WTC11 (cell line): ENCODE results near the gene SMCR8. TPM values are rescaled to one million over a fixed set of nuclear protein-coding genes. Genes with fewer than 3 reads are reported as not detected.

Source experiments
- ATAC-seq: fragments of 200-7000 bp; cut with Tn5 transposase; 2 replicates; pipeline ENCODE4 v1.10.0; 2021; ENCODE audit warnings: mild to moderate bottlenecking, moderate library complexity
- CTCF ChIA-PET: fragments of 300-600 bp; sonication (Branson Sonifier 250); formaldehyde crosslinking; loops from one replicate; lab custom pipeline; 2021; ENCODE audit warnings: antibody characterized with exemption; lab: Charles Lee
- POLR2A ChIA-PET: fragments of 350-600 bp; sonication (Branson Sonifier 250); formaldehyde crosslinking; loops from one replicate; lab custom pipeline; 2021; ENCODE audit warnings: antibody characterized with exemption; lab: Charles Lee
- DNase-seq: peaks from one replicate; pipeline ENCODE4 v3.0.0; 2021; ENCODE audit warnings: low spot score
- H3K27ac Mint-ChIP-seq: 2 replicates; pipeline ENCODE4 v1.8.0; 2021; ENCODE audit warnings: mixed read lengths
- H3K27me3 Mint-ChIP-seq: 2 replicates; pipeline ENCODE4 v1.8.0; 2021; ENCODE audit warnings: low read depth, mild to moderate bottlenecking, moderate library complexity, mixed read lengths
- H3K36me3 Mint-ChIP-seq: 2 replicates; pipeline ENCODE4 v1.8.0; 2021; ENCODE audit warnings: mixed read lengths
- H3K4me1 Mint-ChIP-seq: 2 replicates; pipeline ENCODE4 v1.8.0; 2022; ENCODE audit warnings: mixed read lengths
- H3K4me3 Mint-ChIP-seq: 2 replicates; pipeline ENCODE4 v1.8.0; 2021; ENCODE audit warnings: mild to moderate bottlenecking, moderate library complexity, mixed read lengths
- H3K9me3 Mint-ChIP-seq: 2 replicates; pipeline ENCODE4 v1.8.0; 2021; ENCODE audit warnings: mixed read lengths
- ELF4 ChIP-seq: sonication (generic); formaldehyde crosslinking; IDR thresholded peaks from 2 replicates; pipeline ENCODE4 v1.8.1; 2022; ENCODE audit warnings: low read depth, mild to moderate bottlenecking, moderate library complexity, missing genetic modification reagents
- FOXK1 ChIP-seq: sonication (generic); formaldehyde crosslinking; IDR thresholded peaks from 2 replicates; pipeline ENCODE4 v1.8.0; 2022; ENCODE audit warnings: mild to moderate bottlenecking, moderate library complexity, missing genetic modification reagents
- GRHL2 ChIP-seq: fragments of 250-450 bp; sonication (Bioruptor Pico); IDR thresholded peaks from 2 replicates; pipeline ENCODE4 v1.8.0; 2022; ENCODE audit warnings: mild to moderate bottlenecking, moderate library complexity; ENCODE audit not compliant: insufficient replicate concordance, severe bottlenecking
- IRF2 ChIP-seq: sonication (generic); formaldehyde crosslinking; IDR thresholded peaks from 2 replicates; pipeline ENCODE4 v1.8.0; 2022; ENCODE audit warnings: low read depth, missing genetic modification reagents, borderline replicate concordance
- JAZF1 ChIP-seq: fragments of 250-450 bp; sonication (Bioruptor Pico); IDR thresholded peaks from 2 replicates; pipeline ENCODE4 v1.9.0; 2021; ENCODE audit warnings: moderate library complexity, mild to moderate bottlenecking, inconsistent platforms
- MXD4 ChIP-seq: fragments of 250-450 bp; sonication (Bioruptor Pico); IDR thresholded peaks from 2 replicates; pipeline ENCODE4 v1.8.0; 2021; ENCODE audit warnings: mild to moderate bottlenecking, moderate library complexity, borderline replicate concordance
- NR2C2 ChIP-seq: sonication (generic); formaldehyde crosslinking; IDR thresholded peaks from 2 replicates; pipeline ENCODE4 v1.8.0; 2022; ENCODE audit warnings: mild to moderate bottlenecking, missing genetic modification reagents
- OVOL2 ChIP-seq: fragments of 250-450 bp; sonication (Bioruptor Pico); IDR thresholded peaks from 2 replicates; pipeline ENCODE4 v1.9.0; 2021; ENCODE audit warnings: mild to moderate bottlenecking, borderline replicate concordance
- RORB ChIP-seq: fragments of 250-450 bp; sonication (Bioruptor Pico); IDR thresholded peaks from 2 replicates; pipeline ENCODE4 v1.9.0; 2021; ENCODE audit warnings: mild to moderate bottlenecking
- ZNF121 ChIP-seq: sonication (generic); formaldehyde crosslinking; IDR thresholded peaks from 2 replicates; pipeline ENCODE4 v1.8.0; 2023; ENCODE audit warnings: missing genetic modification reagents
- ZNF219 ChIP-seq: sonication (generic); formaldehyde crosslinking; IDR thresholded peaks from 2 replicates; pipeline ENCODE4 v1.8.0; 2023; ENCODE audit warnings: missing genetic modification reagents, mild to moderate bottlenecking, borderline replicate concordance
- ZNF423 ChIP-seq: fragments of 250-450 bp; sonication (Bioruptor Pico); IDR thresholded peaks from 2 replicates; pipeline ENCODE4 v2.1.2; 2022; ENCODE audit warnings: mild to moderate bottlenecking, moderate library complexity
- total RNA-seq: library from RNA; stranded (reverse); gene quantifications from 3 replicates; pipeline ENCODE4 v1.2.3, GENCODE V29; 2021
- TF ChIP-seq, protein P1 (sequence below): sonication (generic); formaldehyde crosslinking; IDR thresholded peaks from 2 replicates; pipeline ENCODE4 v1.8.1; 2023; ENCODE audit warnings: mild to moderate bottlenecking, moderate library complexity, missing genetic modification reagents
- TF ChIP-seq, protein P2 (sequence below): fragments of 250-450 bp; sonication (Bioruptor Pico); IDR thresholded peaks from 2 replicates; pipeline ENCODE4 v2.1.2; 2022; ENCODE audit warnings: mild to moderate bottlenecking, moderate library complexity
- TF ChIP-seq, protein P3 (sequence below): sonication (generic); formaldehyde crosslinking; IDR thresholded peaks from 2 replicates; pipeline ENCODE4 v1.8.1; 2023; ENCODE audit warnings: mild to moderate bottlenecking, missing genetic modification reagents
- TF ChIP-seq, protein P4 (sequence below): fragments of 250-450 bp; sonication (Bioruptor Pico); IDR thresholded peaks from 2 replicates; pipeline ENCODE4 v1.9.0; 2021; ENCODE audit warnings: mild to moderate bottlenecking
- TF ChIP-seq, protein P5 (sequence below): sonication (generic); formaldehyde crosslinking; IDR thresholded peaks from 2 replicates; pipeline ENCODE4 v1.8.1; 2023; ENCODE audit warnings: mild to moderate bottlenecking, missing genetic modification reagents, moderate library complexity

SMCR8 gene
- total RNA-seq, 1 experiment from 2014 or later = 19.1 TPM

DNA sequence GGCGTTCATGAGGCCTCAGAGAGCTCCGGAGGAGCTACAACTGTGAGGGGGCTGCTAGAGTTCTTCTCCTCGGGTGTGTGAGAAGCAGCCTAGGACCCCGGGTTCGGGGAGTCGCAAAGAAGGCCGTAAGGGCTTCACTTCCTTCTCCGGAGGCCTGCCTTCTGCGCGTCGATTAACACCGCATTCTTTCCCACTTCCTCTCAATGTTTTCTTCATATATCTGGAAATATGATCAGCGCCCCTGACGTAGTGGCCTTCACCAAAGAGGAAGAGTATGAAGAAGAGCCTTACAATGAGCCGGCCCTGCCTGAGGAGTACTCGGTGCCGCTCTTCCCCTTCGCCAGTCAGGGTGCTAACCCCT is 449 bp downstream of the SMCR8 start:
- Mint-ChIP-seq H3K27me3 (no peaks in the 10 kb centered on the region; the same call in 1 of the 2 replicates), H3K4me1 (peaks cover 48% of the 10 kb centered on the region), H3K27ac (peak overlapping the region; percentile 100), H3K4me3 (peak overlapping the region; percentile 94), H3K36me3 (peaks cover 29% of the 10 kb centered on the region), H3K9me3 (no peaks in the 10 kb centered on the region)
- ChIA-PET POLR2A (no interaction called here), CTCF (interaction anchor here (1.2 to 1.3 kb wide), 2 partner anchors 9 to 18 kb away, joined by 3 to 4 read pairs; no protein-coding TSS in a partner anchor)
- TF ChIP-seq, protein P1, sequence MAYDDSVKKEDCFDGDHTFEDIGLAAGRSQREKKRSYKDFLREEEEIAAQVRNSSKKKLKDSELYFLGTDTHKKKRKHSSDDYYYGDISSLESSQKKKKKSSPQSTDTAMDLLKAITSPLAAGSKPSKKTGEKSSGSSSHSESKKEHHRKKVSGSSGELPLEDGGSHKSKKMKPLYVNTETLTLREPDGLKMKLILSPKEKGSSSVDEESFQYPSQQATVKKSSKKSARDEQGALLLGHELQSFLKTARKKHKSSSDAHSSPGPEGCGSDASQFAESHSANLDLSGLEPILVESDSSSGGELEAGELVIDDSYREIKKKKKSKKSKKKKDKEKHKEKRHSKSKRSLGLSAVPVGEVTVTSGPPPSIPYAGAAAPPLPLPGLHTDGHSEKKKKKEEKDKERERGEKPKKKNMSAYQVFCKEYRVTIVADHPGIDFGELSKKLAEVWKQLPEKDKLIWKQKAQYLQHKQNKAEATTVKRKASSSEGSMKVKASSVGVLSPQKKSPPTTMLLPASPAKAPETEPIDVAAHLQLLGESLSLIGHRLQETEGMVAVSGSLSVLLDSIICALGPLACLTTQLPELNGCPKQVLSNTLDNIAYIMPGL (CRISPR knock-in tag) = 0 out of 2 replicates have a peak, but pooled peaks have one; percentile 24
- TF ChIP-seq NR2C2 (CRISPR knock-in tag) = no peak
- DNase-seq = no peak
- ATAC-seq = no peak

DNA sequence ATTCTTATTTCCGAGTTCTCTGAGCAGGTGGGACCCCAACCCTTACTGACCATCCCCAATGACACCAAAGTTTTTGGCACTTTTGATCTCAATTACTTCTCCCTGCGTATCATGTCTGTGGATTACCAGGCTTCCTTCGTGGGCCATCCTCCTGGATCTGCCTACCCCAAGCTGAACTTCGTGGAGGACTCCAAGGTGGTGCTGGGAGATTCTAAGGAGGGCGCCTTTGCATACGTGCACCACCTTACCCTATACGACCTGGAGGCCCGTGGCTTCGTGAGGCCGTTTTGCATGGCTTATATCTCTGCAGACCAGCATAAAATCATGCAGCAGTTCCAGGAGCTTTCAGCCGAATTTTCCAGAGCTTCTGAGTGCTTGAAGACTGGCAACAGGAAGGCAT is 868 bp downstream of the SMCR8 start:
- ATAC-seq = no peak
- peak overlapping the region; percentile 94 for H3K4me3 Mint-ChIP-seq
- no peak for TF ChIP-seq GRHL2
- TF ChIP-seq, protein P2, sequence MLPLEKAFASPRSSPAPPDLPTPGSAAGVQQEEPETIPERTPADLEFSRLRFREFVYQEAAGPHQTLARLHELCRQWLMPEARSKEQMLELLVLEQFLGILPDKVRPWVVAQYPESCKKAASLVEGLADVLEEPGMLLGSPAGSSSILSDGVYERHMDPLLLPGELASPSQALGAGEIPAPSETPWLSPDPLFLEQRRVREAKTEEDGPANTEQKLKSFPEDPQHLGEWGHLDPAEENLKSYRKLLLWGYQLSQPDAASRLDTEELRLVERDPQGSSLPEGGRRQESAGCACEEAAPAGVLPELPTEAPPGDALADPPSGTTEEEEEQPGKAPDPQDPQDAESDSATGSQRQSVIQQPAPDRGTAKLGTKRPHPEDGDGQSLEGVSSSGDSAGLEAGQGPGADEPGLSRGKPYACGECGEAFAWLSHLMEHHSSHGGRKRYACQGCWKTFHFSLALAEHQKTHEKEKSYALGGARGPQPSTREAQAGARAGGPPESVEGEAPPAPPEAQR (CRISPR knock-in tag) = no peak
- TF ChIP-seq MXD4 (CRISPR knock-in tag) = no peak
- no peak for TF ChIP-seq ZNF423
- TF ChIP-seq RORB (CRISPR knock-in tag) = no peak
- TF ChIP-seq OVOL2 (CRISPR knock-in tag) = no peak
- TF ChIP-seq, protein P3, sequence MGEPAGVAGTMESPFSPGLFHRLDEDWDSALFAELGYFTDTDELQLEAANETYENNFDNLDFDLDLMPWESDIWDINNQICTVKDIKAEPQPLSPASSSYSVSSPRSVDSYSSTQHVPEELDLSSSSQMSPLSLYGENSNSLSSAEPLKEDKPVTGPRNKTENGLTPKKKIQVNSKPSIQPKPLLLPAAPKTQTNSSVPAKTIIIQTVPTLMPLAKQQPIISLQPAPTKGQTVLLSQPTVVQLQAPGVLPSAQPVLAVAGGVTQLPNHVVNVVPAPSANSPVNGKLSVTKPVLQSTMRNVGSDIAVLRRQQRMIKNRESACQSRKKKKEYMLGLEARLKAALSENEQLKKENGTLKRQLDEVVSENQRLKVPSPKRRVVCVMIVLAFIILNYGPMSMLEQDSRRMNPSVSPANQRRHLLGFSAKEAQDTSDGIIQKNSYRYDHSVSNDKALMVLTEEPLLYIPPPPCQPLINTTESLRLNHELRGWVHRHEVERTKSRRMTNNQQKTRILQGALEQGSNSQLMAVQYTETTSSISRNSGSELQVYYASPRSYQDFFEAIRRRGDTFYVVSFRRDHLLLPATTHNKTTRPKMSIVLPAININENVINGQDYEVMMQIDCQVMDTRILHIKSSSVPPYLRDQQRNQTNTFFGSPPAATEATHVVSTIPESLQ (CRISPR knock-in tag) = no peak
- TF ChIP-seq, all 79 proteins: peak for 0
- Mint-ChIP-seq H3K4me1 (peaks cover 48% of the 10 kb centered on the region), H3K27me3 (no peaks in the 10 kb centered on the region; the same call in 1 of the 2 replicates), H3K36me3 (peaks cover 26% of the 10 kb centered on the region), H3K9me3 (no peaks in the 10 kb centered on the region), H3K27ac (peak overlapping the region; percentile 100)
- DNase-seq = no peak
- ChIA-PET POLR2A (interaction anchor here (0.6 kb wide), 1 partner anchor 376 kb away, joined by 3 read pairs; no protein-coding TSS in a partner anchor), CTCF (interaction anchor here (1.3 kb wide), 1 partner anchor 17 kb away, joined by 3 read pairs; no protein-coding TSS in a partner anchor)

DNA sequence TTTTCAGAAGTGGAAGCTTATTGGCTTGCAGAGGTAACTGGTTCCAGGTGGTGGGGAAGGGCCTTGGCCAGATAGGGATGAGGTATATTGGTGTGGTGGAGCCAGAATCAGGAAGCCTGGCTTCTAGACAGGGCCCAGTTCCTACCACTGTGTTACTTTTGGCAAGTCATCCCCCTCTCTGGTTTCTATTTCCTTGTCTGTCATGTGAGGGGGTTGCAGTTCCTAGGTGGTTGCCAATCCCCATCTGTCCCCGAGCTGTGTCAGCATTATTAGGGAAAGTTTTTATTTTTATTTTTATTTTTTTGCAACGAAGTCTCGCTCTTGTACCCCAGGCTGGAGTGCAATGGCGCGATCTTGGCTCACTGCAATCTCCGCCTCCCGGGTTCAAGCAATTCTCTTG is 3.0 kb downstream of the SMCR8 start:
- Mint-ChIP-seq H3K4me3 (peak overlapping the region; percentile 38; the same call in 1 of the 2 replicates), H3K27me3 (no peaks in the 10 kb centered on the region; the same call in 1 of the 2 replicates), H3K9me3 (no peaks in the 10 kb centered on the region), H3K4me1 (peaks cover 38% of the 10 kb centered on the region)
- no peak for ATAC-seq
- TF ChIP-seq ZNF219 (CRISPR knock-in tag) = no peak
- TF ChIP-seq ELF4 = no peak
- TF ChIP-seq, all 79 proteins: peak for 0
- Mint-ChIP-seq H3K27ac (peak overlapping the region; percentile 32; the same call in 1 of the 2 replicates), H3K36me3 (peaks cover 16% of the 10 kb centered on the region)
- ChIA-PET POLR2A (no interaction called here), CTCF (no interaction called here)
- no peak for DNase-seq

DNA sequence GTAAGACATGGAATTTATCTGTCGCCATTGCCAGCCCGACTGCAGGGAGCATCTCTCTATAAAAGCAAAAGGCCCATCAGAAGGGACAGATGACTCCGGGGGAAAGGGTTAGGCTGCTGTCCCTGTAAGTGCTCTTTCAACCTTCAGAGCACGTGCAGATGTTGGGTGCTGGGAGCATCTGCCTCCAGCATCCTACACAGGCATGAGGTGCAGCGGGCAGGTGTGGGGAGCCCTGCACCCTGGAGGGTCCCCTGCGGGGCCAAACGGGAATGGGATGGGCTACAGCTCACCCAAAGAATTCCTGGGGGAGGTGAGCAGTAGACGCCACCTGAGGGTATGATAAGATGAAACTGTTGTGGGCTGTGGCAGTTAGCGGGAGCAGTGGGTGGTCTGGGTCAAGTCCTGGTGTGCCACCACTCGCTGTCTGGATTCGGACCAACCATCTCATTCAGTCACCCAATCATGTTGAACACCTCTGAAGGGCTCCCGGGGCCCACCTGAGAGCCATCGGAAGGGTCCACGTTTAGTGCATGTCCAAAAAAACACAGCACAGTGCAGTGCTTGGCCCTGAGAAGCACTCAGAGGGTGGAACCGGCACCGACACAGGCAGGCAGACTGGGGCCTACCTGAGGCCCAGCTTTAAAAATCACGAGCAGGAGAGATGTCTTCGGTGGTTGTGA is 3.8 kb downstream of the SMCR8 start:
- ATAC-seq (no peak), DNase-seq (no peak)
- CTCF ChIA-PET = interaction anchor here (1.7 kb wide), 1 partner anchor 101 kb away, joined by 6 read pairs; no protein-coding TSS in a partner anchor
- Mint-ChIP-seq H3K4me1 (peaks cover 30% of the 10 kb centered on the region), H3K9me3 (no peaks in the 10 kb centered on the region), H3K4me3 (no peak overlapping the region), H3K27me3 (no peaks in the 10 kb centered on the region; the same call in 1 of the 2 replicates), H3K27ac (peak overlapping the region; percentile 23; the same call in 1 of the 2 replicates), H3K36me3 (peaks cover 17% of the 10 kb centered on the region)
- POLR2A ChIA-PET = no interaction called here
- no peak for TF ChIP-seq JAZF1
- TF ChIP-seq, protein P4, sequence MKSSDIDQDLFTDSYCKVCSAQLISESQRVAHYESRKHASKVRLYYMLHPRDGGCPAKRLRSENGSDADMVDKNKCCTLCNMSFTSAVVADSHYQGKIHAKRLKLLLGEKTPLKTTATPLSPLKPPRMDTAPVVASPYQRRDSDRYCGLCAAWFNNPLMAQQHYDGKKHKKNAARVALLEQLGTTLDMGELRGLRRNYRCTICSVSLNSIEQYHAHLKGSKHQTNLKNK (CRISPR knock-in tag) = no peak
- TF ChIP-seq, protein P5, sequence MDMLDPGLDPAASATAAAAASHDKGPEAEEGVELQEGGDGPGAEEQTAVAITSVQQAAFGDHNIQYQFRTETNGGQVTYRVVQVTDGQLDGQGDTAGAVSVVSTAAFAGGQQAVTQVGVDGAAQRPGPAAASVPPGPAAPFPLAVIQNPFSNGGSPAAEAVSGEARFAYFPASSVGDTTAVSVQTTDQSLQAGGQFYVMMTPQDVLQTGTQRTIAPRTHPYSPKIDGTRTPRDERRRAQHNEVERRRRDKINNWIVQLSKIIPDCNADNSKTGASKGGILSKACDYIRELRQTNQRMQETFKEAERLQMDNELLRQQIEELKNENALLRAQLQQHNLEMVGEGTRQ (CRISPR knock-in tag) = no peak
- TF ChIP-seq IRF2 = no peak
- TF ChIP-seq ZNF121 (CRISPR knock-in tag) = no peak
- no peak for TF ChIP-seq FOXK1 (CRISPR knock-in tag)
- TF ChIP-seq, protein P2 (CRISPR knock-in tag) = no peak
